ENCODE results near the gene HDHD3.

DNA sequence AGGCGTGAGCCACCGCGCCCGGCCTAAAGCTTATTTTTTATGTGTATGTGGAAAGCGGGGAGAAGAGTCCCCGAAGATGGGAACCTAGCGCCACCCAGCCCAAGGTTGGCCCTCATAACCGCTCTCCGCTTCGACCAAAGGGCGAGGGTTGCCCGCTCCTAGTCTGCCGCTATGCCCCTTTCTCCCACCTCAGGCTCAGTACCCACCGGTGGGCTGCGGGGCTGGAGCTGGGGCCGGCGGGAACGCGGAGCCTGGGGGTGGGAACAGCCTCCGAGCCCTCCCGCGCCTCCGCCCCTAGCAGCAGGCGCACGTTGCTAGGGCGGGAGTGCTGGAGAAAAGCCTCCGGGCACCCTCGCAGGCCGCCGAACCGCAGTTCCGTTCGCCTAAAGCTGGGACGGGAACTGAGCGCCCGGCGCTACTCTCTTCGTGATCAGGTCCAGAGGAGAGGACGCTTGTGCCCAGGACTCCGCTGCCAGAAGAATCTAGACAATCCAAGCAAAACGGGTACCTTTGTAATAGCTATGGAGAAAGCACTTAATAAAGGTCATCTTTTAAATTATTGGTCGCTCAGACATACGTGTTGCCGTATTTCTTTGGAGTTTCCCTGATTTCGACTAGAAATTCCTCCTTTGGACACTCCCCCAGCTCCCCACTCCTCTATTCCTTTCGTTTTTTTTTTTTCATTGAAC lies 36.6 kb downstream of the HDHD3 start, which contains the start of gene WDR31:
- TF ChIP-seq CTCF (IDR thresholded peaks at IDR 0.05) (no peak), POLR2A (IDR thresholded peaks at IDR 0.05; ENCODE audit: low read depth) (no peak), POLR2AphosphoS5 (IDR thresholded peaks at IDR 0.05) (peak; percentile 82 to 90), EP300 (IDR thresholded peaks at IDR 0.05) (no peak)
